Peyer's patch (tissue), 4 donors: ENCODE measurements around the gene MS4A10. TPM values are rescaled to one million over a fixed set of nuclear protein-coding genes. Genes with fewer than 3 reads are reported as not detected.
A peak's percentile ranks its signal among the peaks of the same experiment; 100 is the strongest.

Experiments
- DNase-seq, 3 donors: peaks; one replicate each; pipeline ENCODE4 v3.0.0-alpha.2; 2017 to 2019
- H3K27ac ChIP-seq, 4 donors: fragments of 200-600 bp; sonication (generic); one replicate each; pipeline ENCODE4 v1.5.1; 2016 to 2019
- H3K27me3 ChIP-seq, 2 donors: fragments of 200-600 bp; sonication (generic); one replicate each; pipeline ENCODE4 v1.5.1; 2019
- H3K36me3 ChIP-seq, 3 donors: fragments of 200-600 bp; sonication (generic); one replicate each; pipeline ENCODE4 v1.5.1; 2016 to 2019
- H3K4me1 ChIP-seq, 4 donors: fragments of 200-600 bp; sonication (generic); one replicate each; pipeline ENCODE4 v1.5.1; 2016 to 2019
- H3K4me3 ChIP-seq, 4 donors: fragments of 200-600 bp; sonication (generic); 1 replicate in 3 of 4; 2 replicates in 1 of 4; pipeline ENCODE4 v1.5.1; 2016 to 2019; ENCODE audit warnings: mild to moderate bottlenecking in 1 of 4
- H3K9me3 ChIP-seq, 4 donors: fragments of 200-600 bp; sonication (generic); one replicate each; pipeline ENCODE4 v1.5.1; 2016 to 2019; ENCODE audit warnings: mild to moderate bottlenecking in 1 of 4
- POLR2A ChIP-seq, 2 donors: fragments of 450-650 bp; IDR thresholded peaks; one replicate each; pipeline ENCODE4 v1.5.1; 2017; ENCODE audit warnings: antibody characterized with exemption in 2 of 2, mild to moderate bottlenecking in 2 of 2, moderate library complexity in 2 of 2
- total RNA-seq, 4 donors: library from RNA; depleted of rRNA; stranded (reverse); fragments of >200 nt; gene quantifications; one replicate each; pipeline ENCODE4 v1.1.0, GENCODE V29; 2016
- TF ChIP-seq, protein P1 (sequence below), 6 experiments: fragments of 450-650 bp in 4 of 6; fragments of 200-600 bp in 2 of 6; sonication (generic) in 1 of 6; IDR thresholded peaks; one replicate each; pipeline ENCODE4 v1.5.1; 2017 to 2019; ENCODE audit warnings: antibody characterized with exemption in 6 of 6, mild to moderate bottlenecking in 3 of 6, moderate library complexity in 1 of 6

MS4A10 gene
- total RNA-seq, 4 donors from 2014 or later, result 5.0 to 338 (median 221) TPM

GRCh38 chr11:60781981-60782316, 3.2 kb upstream of the MS4A10 start:
- Histone ChIP-seq H3K27ac (peak overlapping the region in 3 of 4 donors; percentile 3 to 75 (median 53)), H3K27me3 (no peaks in the 10 kb centered on the region), H3K36me3 (no peaks in the 10 kb centered on the region), H3K4me1 (peaks cover 0 to 37% (median 0%) of the 10 kb centered on the region in 4 donors), H3K4me3 (no peak overlapping the region), H3K9me3 (no peaks in the 10 kb centered on the region)
- DNase-seq, result no peak
- no peak for TF ChIP-seq POLR2A (IDR thresholded peaks at IDR 0.05)
- TF ChIP-seq, protein P1, sequence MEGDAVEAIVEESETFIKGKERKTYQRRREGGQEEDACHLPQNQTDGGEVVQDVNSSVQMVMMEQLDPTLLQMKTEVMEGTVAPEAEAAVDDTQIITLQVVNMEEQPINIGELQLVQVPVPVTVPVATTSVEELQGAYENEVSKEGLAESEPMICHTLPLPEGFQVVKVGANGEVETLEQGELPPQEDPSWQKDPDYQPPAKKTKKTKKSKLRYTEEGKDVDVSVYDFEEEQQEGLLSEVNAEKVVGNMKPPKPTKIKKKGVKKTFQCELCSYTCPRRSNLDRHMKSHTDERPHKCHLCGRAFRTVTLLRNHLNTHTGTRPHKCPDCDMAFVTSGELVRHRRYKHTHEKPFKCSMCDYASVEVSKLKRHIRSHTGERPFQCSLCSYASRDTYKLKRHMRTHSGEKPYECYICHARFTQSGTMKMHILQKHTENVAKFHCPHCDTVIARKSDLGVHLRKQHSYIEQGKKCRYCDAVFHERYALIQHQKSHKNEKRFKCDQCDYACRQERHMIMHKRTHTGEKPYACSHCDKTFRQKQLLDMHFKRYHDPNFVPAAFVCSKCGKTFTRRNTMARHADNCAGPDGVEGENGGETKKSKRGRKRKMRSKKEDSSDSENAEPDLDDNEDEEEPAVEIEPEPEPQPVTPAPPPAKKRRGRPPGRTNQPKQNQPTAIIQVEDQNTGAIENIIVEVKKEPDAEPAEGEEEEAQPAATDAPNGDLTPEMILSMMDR (IDR thresholded peaks at IDR 0.05), result no peak

DNA sequence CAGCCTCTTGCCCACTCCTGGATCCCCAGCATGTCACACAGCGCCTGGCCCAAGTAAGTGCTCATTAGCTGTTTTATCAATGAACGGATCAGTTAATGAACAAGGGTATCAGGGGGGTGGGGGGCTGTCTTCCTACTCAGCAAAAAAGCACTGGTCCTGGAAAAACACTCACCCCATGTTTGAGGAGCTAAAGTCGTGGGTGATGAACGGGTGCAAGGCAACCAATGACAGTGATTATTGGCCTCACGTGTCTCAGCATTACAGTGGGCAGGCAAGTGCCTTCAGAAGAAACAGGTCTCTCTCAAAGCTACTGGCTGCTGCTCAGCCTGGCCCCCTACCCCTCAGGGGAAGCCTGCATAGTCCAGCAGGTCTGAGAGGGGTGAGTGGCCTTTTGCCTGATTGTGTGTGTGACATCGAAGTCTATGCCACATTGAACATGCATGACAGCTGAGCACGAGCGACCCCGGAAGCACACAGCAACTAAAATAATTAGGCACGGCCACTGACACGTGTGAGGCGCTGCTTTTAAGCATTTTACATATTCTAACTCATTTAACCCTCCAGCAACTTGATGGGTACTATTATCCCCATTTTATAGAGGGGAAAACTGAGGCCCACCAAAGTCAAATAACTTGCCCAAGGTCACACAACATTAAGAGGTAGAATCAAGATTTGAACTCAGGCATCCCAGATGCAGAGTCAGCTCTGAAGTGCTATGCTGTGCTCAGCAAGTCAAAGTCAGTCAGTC, 2.6 kb upstream of the MS4A10 start:
- Histone ChIP-seq H3K27me3 (no peaks in the 10 kb centered on the region), H3K27ac (peak overlapping the region in 3 of 4 donors; percentile 3 to 75 (median 53)), H3K4me1 (peaks cover 0 to 42% (median 1%) of the 10 kb centered on the region in 4 donors), H3K36me3 (no peaks in the 10 kb centered on the region), H3K9me3 (no peaks in the 10 kb centered on the region), H3K4me3 (no peak overlapping the region)
- no peak for TF ChIP-seq POLR2A (IDR thresholded peaks at IDR 0.05)
- TF ChIP-seq, protein P1 (IDR thresholded peaks at IDR 0.05), result no peak
- DNase-seq, result no peak

- Histone ChIP-seq H3K36me3 (no peaks in the 10 kb centered on the region), H3K27ac (peak overlapping the region in 1 of 4 donors; percentile 75), H3K4me1 (peaks cover 0 to 45% (median 2%) of the 10 kb centered on the region in 4 donors), H3K4me3 (no peak overlapping the region), H3K27me3 (no peaks in the 10 kb centered on the region), H3K9me3 (no peaks in the 10 kb centered on the region)
- DNase-seq, result no peak
- no peak for TF ChIP-seq POLR2A (IDR thresholded peaks at IDR 0.05)
- TF ChIP-seq, protein P1 (IDR thresholded peaks at IDR 0.05), result no peak
Measured at GRCh38 chr11:60783141-60783484, 2.0 kb upstream of the MS4A10 start.

- Histone ChIP-seq H3K4me1 (peaks cover 0 to 52% (median 2%) of the 10 kb centered on the region in 4 donors), H3K27me3 (no peaks in the 10 kb centered on the region), H3K4me3 (no peak overlapping the region), H3K9me3 (no peaks in the 10 kb centered on the region), H3K36me3 (no peaks in the 10 kb centered on the region), H3K27ac (no peak overlapping the region)
- no peak for DNase-seq
- TF ChIP-seq, protein P1 (IDR thresholded peaks at IDR 0.05), result no peak
- TF ChIP-seq POLR2A (IDR thresholded peaks at IDR 0.05), result no peak
Measured at GRCh38 chr11:60783911-60784310, 1.2 kb upstream of the MS4A10 start.

- H3K27me3 ChIP-seq, result no peaks in the 10 kb centered on the region
- H3K4me3 ChIP-seq, result peak overlapping the region in 3 of 4 donors; percentile 21 to 58 (median 52)
- no peaks in the 10 kb centered on the region for H3K9me3 ChIP-seq
- TF ChIP-seq POLR2A (IDR thresholded peaks at IDR 0.05), result peak; percentile 15 to 25
- TF ChIP-seq, protein P1 (IDR thresholded peaks at IDR 0.05), result peak in 1 of 6 experiments; percentile 6
- H3K27ac ChIP-seq, result peak overlapping the region in 3 of 4 donors; percentile 72 to 92 (median 88)
- DNase-seq, result peak in 1 of 3 donors; percentile 61
- H3K36me3 ChIP-seq, result no peaks in the 10 kb centered on the region
- H3K4me1 ChIP-seq, result peaks cover 0 to 46% (median 2%) of the 10 kb centered on the region in 4 donors
Measured at GRCh38 chr11:60785806-60786361, 751 bp downstream of the MS4A10 start.
